GM19468 (cell line): ENCODE data around the gene DCUN1D1.

Experiments
- ATAC-seq: cut with Tn5 transposase; IDR thresholded peaks from one replicate; pipeline ENCODE4 v1.9.1; 2021; ENCODE audit warnings: mild to moderate bottlenecking, moderate library complexity, moderate number of reproducible peaks; ENCODE audit not compliant: unreplicated experiment; ENCODE audit errors: extremely low read depth

DCUN1D1 gene

GRCh38 chr3:182973047-182973446 lies 7.3 kb downstream of the DCUN1D1 start:
- ATAC-seq = no peak

- no peak for ATAC-seq
Observed at GRCh38 chr3:182972387-182972786, 8.0 kb downstream of the DCUN1D1 start.

- no peak for ATAC-seq
Observed at GRCh38 chr3:182971637-182972036, 8.7 kb downstream of the DCUN1D1 start.

GRCh38 chr3:182970811-182971418 lies 9.4 kb downstream of the DCUN1D1 start:
- no peak for ATAC-seq

- ATAC-seq = no peak
Observed at GRCh38 chr3:182969853-182970252, 10.5 kb downstream of the DCUN1D1 start.

- ATAC-seq = no peak
Observed at GRCh38 chr3:182969277-182969676, 11.1 kb downstream of the DCUN1D1 start.

- no peak for ATAC-seq
Observed at GRCh38 chr3:182967218-182968204, 12.8 kb downstream of the DCUN1D1 start.

- ATAC-seq = no peak
Observed at GRCh38 chr3:182965861-182966366, 14.4 kb downstream of the DCUN1D1 start.

- ATAC-seq = no peak
Observed at GRCh38 chr3:182964179-182964578, 16.2 kb downstream of the DCUN1D1 start.

- ATAC-seq = no peak
Observed at GRCh38 chr3:182962166-182962565, 18.2 kb downstream of the DCUN1D1 start.

GRCh38 chr3:182959474-182960350 lies 20.6 kb downstream of the DCUN1D1 start:
- no peak for ATAC-seq

- no peak for ATAC-seq
Observed at GRCh38 chr3:182957676-182958266, 22.6 kb downstream of the DCUN1D1 start.

- ATAC-seq = no peak
Observed at GRCh38 chr3:182957226-182957625, 23.1 kb downstream of the DCUN1D1 start.

GRCh38 chr3:182954553-182955235 lies 25.6 kb downstream of the DCUN1D1 start:
- peak; percentile 94 for ATAC-seq

- ATAC-seq = no peak
Observed at GRCh38 chr3:182949688-182950087, 30.6 kb downstream of the DCUN1D1 start.

- ATAC-seq = no peak
Observed at GRCh38 chr3:182948305-182948704, 32.0 kb downstream of the DCUN1D1 start.

GRCh38 chr3:182947888-182948287 lies 32.5 kb downstream of the DCUN1D1 start:
- ATAC-seq = no peak

- no peak for ATAC-seq
Observed at GRCh38 chr3:182941719-182942118, 38.6 kb downstream of the DCUN1D1 start.

- ATAC-seq = no peak
Observed at GRCh38 chr3:182940266-182940808, 40.0 kb downstream of the DCUN1D1 start.
